ENCODE measurements around the gene UNC119.

UNC119 gene

GRCh38 chr17:28572259-28573039, 20.0 kb upstream of the UNC119 start:
- TF ChIP-seq CTCF (IDR thresholded peaks at IDR 0.05; ENCODE audit: low read depth, low read length, missing control alignments), result no peak
- peak overlapping the region; percentile 96; the same call in 1 of the 2 replicates for H3K4me3 ChIP-seq (ENCODE audit: low read depth, low read length)
- no peak for DNase-seq (ENCODE audit: low read depth)

GRCh38 chr17:28571361-28572122, 19.1 kb upstream of the UNC119 start, which contains the start of gene PIGS:
TSS of gene PIGS (minus strand) at chr17:28571524. CDS start at chr17:28571496, 28 bp downstream.
- peak; percentile 74 for DNase-seq (ENCODE audit: low read depth)
- H3K4me3 ChIP-seq (ENCODE audit: low read depth, low read length), result peak within 1 kb of the TSS; percentile 96
- TF ChIP-seq CTCF (IDR thresholded peaks at IDR 0.05; ENCODE audit: low read depth, low read length, missing control alignments), result no peak

- TF ChIP-seq CTCF (IDR thresholded peaks at IDR 0.05; ENCODE audit: low read depth, low read length, missing control alignments), result no peak
- DNase-seq (ENCODE audit: low read depth), result no peak
- H3K4me3 ChIP-seq (ENCODE audit: low read depth, low read length), result peak overlapping the region; percentile 96
These were observed 18.4 kb upstream of the UNC119 start for GRCh38 chr17:28570716-28571360.

- DNase-seq (ENCODE audit: low read depth), result no peak
- H3K4me3 ChIP-seq (ENCODE audit: low read depth, low read length), result peak overlapping the region; percentile 96; the same call in 1 of the 2 replicates
- no peak for TF ChIP-seq CTCF (IDR thresholded peaks at IDR 0.05; ENCODE audit: low read depth, low read length, missing control alignments)
These were observed 17.0 kb upstream of the UNC119 start for GRCh38 chr17:28569446-28569845.

- DNase-seq (ENCODE audit: low read depth), result peak; percentile 63
- H3K4me3 ChIP-seq (ENCODE audit: low read depth, low read length), result no peak overlapping the region; the same call in 1 of the 2 replicates
- no peak for TF ChIP-seq CTCF (IDR thresholded peaks at IDR 0.05; ENCODE audit: low read depth, low read length, missing control alignments)
These were observed 15.2 kb upstream of the UNC119 start for GRCh38 chr17:28567604-28568003.

GRCh38 chr17:28563475-28563874, 11.1 kb upstream of the UNC119 start:
- TF ChIP-seq CTCF (IDR thresholded peaks at IDR 0.05; ENCODE audit: low read depth, low read length, missing control alignments), result no peak
- DNase-seq (ENCODE audit: low read depth), result no peak
- no peak overlapping the region for H3K4me3 ChIP-seq (ENCODE audit: low read depth, low read length)

Measured in GM12864 (cell line).